KMS-11 (cell line): ENCODE measurements around the gene EXPH5.

Experiments used
- H2AFZ ChIP-seq: fragments of 200-600 bp; sonication (generic); 2 replicates; pipeline ENCODE4 v1.6.1; 2016; ENCODE audit warnings: antibody characterized with exemption, mixed run types, low read depth
- H3K27ac ChIP-seq: fragments of 200-600 bp; sonication (generic); 2 replicates; pipeline ENCODE4 v1.6.1; 2016; ENCODE audit warnings: mild to moderate bottlenecking, mixed run types
- H3K27me3 ChIP-seq: fragments of 200-600 bp; sonication (generic); 2 replicates; pipeline ENCODE4 v1.6.1; 2017; ENCODE audit warnings: mild to moderate bottlenecking, low read depth, mixed run types, moderate library complexity; ENCODE audit not compliant: insufficient read depth
- H3K36me3 ChIP-seq: fragments of 200-600 bp; sonication (generic); 2 replicates; pipeline ENCODE4 v1.6.1; 2017; ENCODE audit warnings: mild to moderate bottlenecking, mixed run types; ENCODE audit not compliant: insufficient read depth
- H3K4me1 ChIP-seq: fragments of 200-600 bp; sonication (generic); 2 replicates; pipeline ENCODE4 v1.6.1; 2016; ENCODE audit warnings: mild to moderate bottlenecking, low read depth, mixed run types; ENCODE audit not compliant: poor library complexity, severe bottlenecking
- H3K4me2 ChIP-seq: fragments of 200-600 bp; sonication (generic); 2 replicates; pipeline ENCODE4 v1.7.0; 2016; ENCODE audit warnings: mild to moderate bottlenecking, mixed run types
- H3K4me3 ChIP-seq: fragments of 200-600 bp; sonication (generic); IDR thresholded peaks from 2 replicates; pipeline ENCODE4 v1.6.1; 2017; ENCODE audit warnings: low read depth, low read length, mixed read lengths; ENCODE audit not compliant: insufficient read depth
- H3K79me2 ChIP-seq: fragments of 200-600 bp; sonication (generic); 2 replicates; pipeline ENCODE4 v1.6.1; 2016; ENCODE audit warnings: low read depth, mixed run types; ENCODE audit not compliant: insufficient read depth
- H3K9ac ChIP-seq: fragments of 200-600 bp; sonication (generic); 2 replicates; pipeline ENCODE4 v1.6.1; 2016; ENCODE audit warnings: mild to moderate bottlenecking, mixed run types
- H4K20me1 ChIP-seq: fragments of 200-600 bp; sonication (generic); 2 replicates; pipeline ENCODE4 v1.6.1; 2016; ENCODE audit warnings: mild to moderate bottlenecking, mixed run types; ENCODE audit not compliant: insufficient read depth
- CTCF ChIP-seq: fragments of 200-600 bp; sonication (generic); conservative IDR thresholded peaks from 2 replicates; pipeline ENCODE4 v1.6.1; 2017; ENCODE audit warnings: low read depth, mild to moderate bottlenecking, antibody characterized with exemption, low read length, moderate library complexity, mixed read lengths

EXPH5 gene

GRCh38 chr11:108601150-108601549, 7.6 kb upstream of the EXPH5 start:
- no peaks in the 10 kb centered on the region for H4K20me1 ChIP-seq
- H3K27me3 ChIP-seq = no peaks in the 10 kb centered on the region
- no peak overlapping the region for H3K4me3 ChIP-seq
- H3K4me2 ChIP-seq = no peak overlapping the region
- H3K36me3 ChIP-seq = no peaks in the 10 kb centered on the region
- H3K9ac ChIP-seq = no peak overlapping the region
- no peak overlapping the region for H3K27ac ChIP-seq
- H3K4me1 ChIP-seq = no peaks in the 10 kb centered on the region
- no peaks in the 10 kb centered on the region for H3K79me2 ChIP-seq
- TF ChIP-seq CTCF = no peak
- H2AFZ ChIP-seq = no peak overlapping the region

- Histone ChIP-seq H3K4me1 (no peaks in the 10 kb centered on the region), H2AFZ (no peak overlapping the region), H3K36me3 (no peaks in the 10 kb centered on the region), H3K79me2 (no peaks in the 10 kb centered on the region), H3K4me2 (no peak overlapping the region), H4K20me1 (no peaks in the 10 kb centered on the region), H3K4me3 (no peak overlapping the region), H3K27ac (no peak overlapping the region), H3K9ac (no peak overlapping the region), H3K27me3 (no peaks in the 10 kb centered on the region)
- no peak for TF ChIP-seq CTCF
These were observed 6.4 kb upstream of the EXPH5 start for GRCh38 chr11:108599978-108600377.

GRCh38 chr11:108597736-108598355, 4.3 kb upstream of the EXPH5 start:
- no peaks in the 10 kb centered on the region for H3K79me2 ChIP-seq
- no peak overlapping the region for H3K4me2 ChIP-seq
- H3K9ac ChIP-seq = no peak overlapping the region
- H3K36me3 ChIP-seq = no peaks in the 10 kb centered on the region
- H3K4me3 ChIP-seq = no peak overlapping the region
- H3K27me3 ChIP-seq = no peaks in the 10 kb centered on the region
- H3K4me1 ChIP-seq = peaks cover 4% of the 10 kb centered on the region
- no peaks in the 10 kb centered on the region for H4K20me1 ChIP-seq
- no peak overlapping the region for H3K27ac ChIP-seq
- H2AFZ ChIP-seq = no peak overlapping the region
- TF ChIP-seq CTCF = no peak

- Histone ChIP-seq H2AFZ (no peak overlapping the region), H4K20me1 (no peaks in the 10 kb centered on the region), H3K4me3 (no peak overlapping the region), H3K4me1 (peaks cover 4% of the 10 kb centered on the region), H3K27me3 (no peaks in the 10 kb centered on the region), H3K79me2 (no peaks in the 10 kb centered on the region), H3K4me2 (no peak overlapping the region), H3K36me3 (no peaks in the 10 kb centered on the region), H3K9ac (no peak overlapping the region), H3K27ac (no peak overlapping the region)
- TF ChIP-seq CTCF = no peak
These were observed 3.1 kb upstream of the EXPH5 start for GRCh38 chr11:108596701-108597100.
